ENCODE data around the gene HDAC10.
"Not testable (repeated sequence)": the region's sequence is repeated elsewhere in the genome, so short reads cannot be mapped to it uniquely, and the experiment has no call there.

HDAC10 gene

GRCh38 chr22:50218153-50218995 lies 32.7 kb downstream of the HDAC10 start:
- no peak for DNase-seq (ENCODE audit: low read depth, low spot score)

- no peak for DNase-seq (ENCODE audit: low read depth, low spot score)
These were observed 33.4 kb downstream of the HDAC10 start for GRCh38 chr22:50217543-50218152.

DNA sequence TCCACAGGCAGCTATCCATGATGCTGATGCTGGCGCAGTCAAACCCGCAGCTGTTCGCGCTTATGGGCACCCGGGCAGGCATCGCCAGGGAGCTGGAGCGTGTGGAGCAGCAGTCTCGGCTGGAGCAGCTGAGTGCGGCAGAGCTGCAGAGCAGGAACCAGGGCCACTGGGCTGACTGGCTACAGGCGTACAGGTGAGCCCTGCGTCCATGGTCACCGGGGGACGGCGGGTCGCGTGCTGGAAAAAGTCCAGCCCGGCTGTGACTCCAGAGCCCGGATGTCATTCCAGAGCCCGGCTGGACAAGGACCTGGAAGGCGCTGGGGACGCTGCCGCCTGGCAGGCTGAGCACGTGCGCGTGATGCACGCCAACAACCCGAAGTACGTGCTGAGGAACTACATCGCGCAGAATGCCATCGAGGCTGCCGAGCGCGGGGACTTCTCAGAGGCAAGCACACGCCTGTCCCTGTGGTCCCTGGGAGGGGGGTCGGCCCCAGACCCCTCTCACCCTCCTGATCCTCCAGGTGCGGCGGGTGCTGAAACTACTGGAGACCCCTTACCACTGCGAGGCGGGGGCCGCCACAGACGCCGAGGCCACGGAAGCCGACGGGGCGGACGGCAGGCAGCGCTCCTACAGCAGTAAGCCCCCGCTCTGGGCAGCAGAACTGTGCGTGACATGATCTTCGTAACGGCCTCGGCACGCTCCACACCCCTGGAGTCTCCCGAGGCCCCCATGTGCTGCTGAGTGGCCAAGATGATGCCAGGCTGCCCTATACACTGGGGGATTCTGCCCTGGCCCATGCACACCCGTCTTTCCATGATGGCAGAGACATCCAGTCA lies 34.2 kb downstream of the HDAC10 start:
- no peak for DNase-seq (ENCODE audit: low read depth, low spot score)

- DNase-seq (ENCODE audit: low read depth, low spot score): no peak
These were observed 34.9 kb downstream of the HDAC10 start for GRCh38 chr22:50216055-50216683.

GRCh38 chr22:50215297-50216054 lies 35.6 kb downstream of the HDAC10 start:
- no peak for DNase-seq (ENCODE audit: low read depth, low spot score)

- no peak for DNase-seq (ENCODE audit: low read depth, low spot score)
These were observed 37.8 kb downstream of the HDAC10 start for GRCh38 chr22:50213263-50213662.

DNA sequence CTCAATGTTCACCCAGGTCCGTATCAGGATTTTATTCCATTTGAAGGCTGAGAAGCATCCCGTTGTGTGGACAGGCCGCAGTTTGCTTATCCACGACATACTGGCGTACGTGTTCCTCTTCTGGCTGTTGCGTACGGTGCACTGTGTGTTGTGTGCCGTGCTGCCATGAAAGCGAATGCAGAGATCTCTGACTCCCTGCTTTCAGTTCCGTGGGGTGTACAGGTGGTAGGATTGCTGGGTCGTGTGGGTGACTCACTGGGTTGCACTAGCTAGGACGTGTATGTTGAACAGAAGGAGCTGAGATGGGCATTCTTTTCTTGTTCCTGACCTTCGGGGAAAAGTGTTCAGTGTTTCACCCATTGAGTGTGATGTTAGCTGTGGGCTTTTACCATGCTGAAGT lies 39.9 kb downstream of the HDAC10 start:
- no peak for DNase-seq (ENCODE audit: low read depth, low spot score)

DNA sequence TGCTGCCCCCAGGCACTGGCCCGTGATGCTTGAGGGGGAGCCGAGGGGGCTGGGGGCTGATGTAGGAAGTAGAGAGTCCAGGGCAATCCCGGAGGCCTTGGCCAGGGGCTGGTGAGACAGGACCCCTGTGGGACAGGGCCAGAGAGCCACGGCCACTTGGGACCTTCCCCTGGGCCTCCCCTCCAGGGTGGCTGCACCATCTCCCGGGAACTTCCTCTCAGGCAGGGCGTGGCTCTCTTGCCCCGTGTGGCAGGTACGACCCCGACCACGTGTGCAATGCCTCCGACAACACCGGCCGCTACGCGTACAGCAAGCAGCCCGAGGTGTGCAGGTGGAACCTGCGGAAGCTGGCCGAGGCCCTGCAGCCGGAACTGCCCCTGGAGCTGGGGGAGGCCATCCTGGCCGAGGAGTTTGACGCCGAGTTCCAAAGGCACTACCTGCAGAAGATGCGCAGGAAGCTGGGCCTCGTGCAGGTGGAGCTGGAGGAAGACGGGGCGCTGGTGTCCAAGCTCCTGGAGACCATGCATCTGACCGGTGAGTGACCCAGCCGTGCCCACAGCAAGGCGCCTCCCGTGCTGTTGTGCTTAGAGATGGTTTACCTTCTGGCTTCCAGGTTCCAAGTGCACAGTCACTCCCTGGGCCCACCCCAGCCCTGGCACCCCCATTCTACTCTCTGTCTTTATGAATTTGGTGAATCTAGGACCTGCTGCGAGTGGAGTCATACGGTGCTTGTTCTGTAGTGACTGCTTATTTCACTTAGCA lies 40.5 kb downstream of the HDAC10 start:
- DNase-seq (ENCODE audit: low read depth, low spot score): no peak

DNA sequence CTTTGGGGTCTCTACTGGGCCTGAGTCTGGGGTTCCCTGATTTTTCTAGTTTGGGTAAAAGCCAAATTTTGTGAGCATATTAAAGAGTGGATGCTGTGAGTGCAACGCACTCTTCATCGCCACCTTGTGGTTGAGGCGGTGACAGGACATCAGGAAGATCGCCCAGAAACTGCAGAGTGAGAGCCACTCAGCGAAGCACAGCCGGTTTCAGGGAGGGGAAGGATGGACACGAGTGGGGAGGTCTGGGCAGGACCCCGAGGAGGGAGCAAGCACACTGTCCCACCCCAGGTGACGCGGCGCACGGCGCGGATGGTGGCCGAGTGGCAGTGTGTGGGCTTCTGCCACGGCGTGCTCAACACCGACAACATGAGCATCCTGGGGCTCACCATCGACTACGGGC lies 41.2 kb downstream of the HDAC10 start:
- no peak for DNase-seq (ENCODE audit: low read depth, low spot score)

DNA sequence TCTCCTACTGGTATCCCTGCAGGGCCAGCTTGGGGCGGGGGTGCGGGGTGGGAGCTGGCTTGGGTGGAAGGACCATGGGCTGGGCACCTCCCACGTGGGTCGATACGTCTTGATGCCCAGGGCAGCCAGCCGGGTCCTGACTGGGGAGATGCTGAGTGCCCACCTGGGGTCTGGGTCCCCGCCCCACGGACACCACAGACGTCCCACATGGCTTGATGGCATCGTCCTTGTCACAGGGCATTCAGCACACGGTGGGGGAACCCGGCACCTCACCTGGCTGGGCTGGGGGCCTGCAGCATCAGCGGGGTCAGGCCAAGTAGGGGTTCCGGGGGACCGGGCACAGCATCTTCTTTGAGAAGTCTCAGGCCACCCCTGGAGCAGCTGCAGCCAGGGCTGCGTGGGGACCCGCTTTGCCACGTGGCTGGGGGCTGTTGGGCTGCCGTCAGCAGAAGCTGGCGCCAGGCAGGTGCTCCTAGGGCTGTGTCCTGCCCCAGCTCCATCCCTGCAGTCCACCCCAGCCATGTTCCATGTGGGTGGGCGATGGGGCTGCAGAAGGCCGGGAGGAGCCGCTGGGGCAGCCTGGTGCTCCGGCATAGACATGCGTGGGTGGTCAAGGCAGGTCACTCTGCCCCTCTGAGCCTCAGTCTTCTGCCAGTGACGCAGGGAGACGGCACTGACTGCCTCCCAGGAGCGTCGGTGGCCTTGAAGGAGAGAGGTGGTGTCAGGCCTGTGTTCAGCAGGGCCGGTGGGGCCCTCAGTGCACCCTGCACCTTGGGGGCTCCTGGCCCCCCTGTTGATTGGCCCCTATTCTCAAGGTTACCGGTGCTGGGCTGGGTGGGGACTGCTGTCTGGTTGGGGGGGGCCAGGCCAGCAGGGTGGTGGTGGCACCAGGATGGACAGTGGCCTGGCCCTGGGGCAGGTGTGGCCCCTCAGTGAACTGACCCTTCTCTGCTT lies 41.8 kb downstream of the HDAC10 start:
- DNase-seq (ENCODE audit: low read depth, low spot score): no peak

- no peak for DNase-seq (ENCODE audit: low read depth, low spot score)
These were observed 42.6 kb downstream of the HDAC10 start for GRCh38 chr22:50208430-50208938.

DNA sequence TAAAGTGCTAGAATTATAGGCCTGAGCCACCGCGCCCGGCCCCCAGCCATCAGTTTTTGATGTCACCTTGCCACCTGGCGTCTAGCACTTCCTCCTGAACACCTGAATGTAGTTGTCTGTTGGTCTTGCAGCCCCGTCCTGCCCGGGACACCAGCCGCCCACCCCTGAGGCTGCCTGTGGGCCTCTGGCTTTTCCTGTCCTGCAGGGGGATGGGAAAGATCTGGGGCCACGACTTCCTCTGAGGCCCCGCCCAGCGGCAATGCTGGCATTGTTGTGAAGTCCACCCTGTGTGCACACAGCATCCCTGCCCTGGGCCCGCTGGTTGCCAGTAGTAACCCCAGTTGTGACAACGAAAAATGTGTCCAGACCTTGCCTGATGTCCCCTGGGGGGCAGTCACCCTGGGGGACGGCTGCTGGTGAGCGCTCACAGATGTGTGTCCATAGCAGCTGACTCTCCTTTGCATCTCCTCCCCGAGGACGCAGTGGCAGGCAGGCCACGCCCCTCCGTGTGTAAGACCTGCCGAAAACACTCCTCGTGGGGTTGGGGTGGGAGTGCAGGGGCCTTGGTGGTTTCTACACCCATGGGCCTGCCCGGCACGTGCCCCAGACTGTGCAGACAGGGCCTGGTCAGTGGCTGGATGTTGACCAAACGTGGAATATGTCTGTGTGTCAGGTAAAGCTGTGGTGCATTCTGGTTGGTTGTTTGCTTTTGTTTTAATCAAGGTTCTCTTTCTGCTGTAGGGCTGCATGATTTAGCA lies 43.5 kb downstream of the HDAC10 start:
- DNase-seq (ENCODE audit: low read depth, low spot score): no peak

GRCh38 chr22:50206599-50206998 lies 44.5 kb downstream of the HDAC10 start:
- no peak for DNase-seq (ENCODE audit: low read depth, low spot score)

DNA sequence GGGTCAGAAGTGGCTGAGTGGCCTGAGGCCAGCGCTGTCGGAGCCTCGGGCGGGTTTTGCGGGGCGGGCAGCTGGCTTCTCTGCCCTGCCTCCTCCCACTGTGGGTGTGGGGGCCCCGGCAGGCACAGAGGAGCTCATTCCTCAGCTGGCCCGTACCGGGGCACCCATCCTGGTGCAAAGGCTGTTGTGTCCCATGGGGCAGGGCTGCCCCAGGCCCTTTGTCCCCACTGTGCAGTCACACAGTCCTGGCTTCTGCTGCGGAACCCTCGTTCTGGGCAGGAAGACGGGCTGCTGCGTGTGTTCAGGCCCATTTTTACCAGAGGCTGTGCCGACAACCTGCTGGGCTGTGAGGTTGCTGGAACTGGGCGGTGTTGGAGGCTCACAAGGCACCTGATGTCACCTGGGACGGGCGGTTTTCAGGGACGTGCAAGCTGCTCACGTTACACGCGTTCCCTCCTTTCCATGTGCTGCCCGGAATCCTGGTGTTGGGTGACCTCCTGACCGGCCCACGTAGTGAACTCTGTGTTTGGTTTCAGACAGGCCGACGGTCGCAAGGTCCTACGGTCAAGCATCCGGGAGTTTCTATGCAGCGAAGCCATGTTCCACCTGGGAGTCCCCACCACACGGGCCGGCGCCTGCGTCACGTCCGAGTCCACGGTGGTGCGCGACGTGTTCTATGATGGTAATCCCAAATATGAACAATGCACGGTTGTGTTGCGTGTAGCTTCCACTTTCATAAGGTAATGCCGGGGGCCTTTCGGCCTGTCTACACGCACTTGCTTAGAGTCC lies 45.1 kb downstream of the HDAC10 start:
- no peak for DNase-seq (ENCODE audit: low read depth, low spot score)

GRCh38 chr22:50204998-50205397 lies 46.1 kb downstream of the HDAC10 start:
- DNase-seq (ENCODE audit: low read depth, low spot score): not testable (repeated sequence)

GRCh38 chr22:50204571-50204970 lies 46.5 kb downstream of the HDAC10 start:
- DNase-seq (ENCODE audit: low read depth, low spot score): no peak

- DNase-seq (ENCODE audit: low read depth, low spot score): no peak
These were observed 47.8 kb downstream of the HDAC10 start for GRCh38 chr22:50203288-50203687.

Data from brain pericyte (primary cell).